Endodermal cell (in vitro differentiated cells): ENCODE data around the gene GIMAP5. TPM values are rescaled to one million over a fixed set of nuclear protein-coding genes. Genes with fewer than 3 reads are reported as not detected.

ENCODE experiments used
- DNase-seq: peaks from one replicate; pipeline ENCODE4 v3.0.0-alpha.2; 2017
- H3K27ac ChIP-seq: 2 replicates; pipeline ENCODE4 v1.5.1; 2013; ENCODE audit warnings: mild to moderate bottlenecking, low read depth, low read length, moderate library complexity
- H3K27me3 ChIP-seq: 2 replicates; pipeline ENCODE4 v1.6.1; 2013; ENCODE audit warnings: mild to moderate bottlenecking, low read length, moderate library complexity; ENCODE audit not compliant: insufficient read depth, control insufficient read depth, poor library complexity, severe bottlenecking
- H3K36me3 ChIP-seq: 2 replicates; pipeline ENCODE4 v1.7.0; 2013; ENCODE audit warnings: mild to moderate bottlenecking, low read length, moderate library complexity; ENCODE audit not compliant: control insufficient read depth, insufficient read depth
- H3K4me1 ChIP-seq: one replicate; pipeline ENCODE4 v1.7.0; 2013; ENCODE audit warnings: low read length; ENCODE audit not compliant: control insufficient read depth, insufficient read depth
- H3K4me3 ChIP-seq: 2 replicates; pipeline ENCODE4 v1.5.1; 2013; ENCODE audit warnings: mild to moderate bottlenecking, low read length, moderate library complexity
- H3K9ac ChIP-seq: 2 replicates; pipeline ENCODE4 v1.6.1; 2013; ENCODE audit warnings: mild to moderate bottlenecking, low read length, moderate library complexity; ENCODE audit not compliant: poor library complexity, severe bottlenecking; ENCODE audit errors: extremely low read depth
- H3K9me3 ChIP-seq: 2 replicates; pipeline ENCODE4 v1.6.1; 2013; ENCODE audit warnings: mild to moderate bottlenecking, low read length, moderate library complexity; ENCODE audit not compliant: control insufficient read depth
- H3K27ac Mint-ChIP-seq: 2 replicates; pipeline ENCODE4 v1.8.0; 2020; ENCODE audit warnings: mixed read lengths
- H3K27me3 Mint-ChIP-seq: 2 replicates; pipeline ENCODE4 v1.8.0; 2021; ENCODE audit warnings: mild to moderate bottlenecking, mixed read lengths; ENCODE audit not compliant: insufficient read depth
- H3K36me3 Mint-ChIP-seq: 2 replicates; pipeline ENCODE4 v1.8.0; 2020; ENCODE audit warnings: low read depth, mixed read lengths
- H3K4me1 Mint-ChIP-seq: 2 replicates; pipeline ENCODE4 v1.8.0; 2020; ENCODE audit warnings: mixed read lengths
- H3K4me3 Mint-ChIP-seq: 2 replicates; pipeline ENCODE4 v1.8.0; 2020; ENCODE audit warnings: mild to moderate bottlenecking, moderate library complexity, mixed read lengths
- H3K9me3 Mint-ChIP-seq: 2 replicates; pipeline ENCODE4 v1.8.0; 2020; ENCODE audit warnings: mild to moderate bottlenecking, mixed read lengths
- WGBS, 2 experiments: methylation state at CpG; one replicate each; pipeline versions ENCODE4 v1.1.5 to v1.1.7; 2013; ENCODE audit warnings: missing lambda C conversion rate in 2 of 2, mixed read lengths in 1 of 2; ENCODE audit not compliant: insufficient coverage in 1 of 2, insufficient read length in 1 of 2; 5-methylcytosine and 5-hydroxymethylcytosine counted together
- total RNA-seq, 2 donors: library from RNA; stranded (reverse); fragmentation: NEBNext Ultra II Directional in 1 of 2; extraction: Animal tissue kit (Norgen Biotek cat#: 25700) in 1 of 2; gene quantifications; 2 replicates in 1 of 2; 3 replicates in 1 of 2; pipeline ENCODE4 v1.2.1, GENCODE V29; 2021
- TF ChIP-seq, protein P1 (sequence below): fragments of 200-600 bp; sonication (generic); conservative IDR thresholded peaks from 2 replicates; pipeline ENCODE4 v1.5.0; 2021; ENCODE audit warnings: antibody characterized with exemption, mild to moderate bottlenecking

GIMAP5 gene
- total RNA-seq, 2 donors from 2014 or later, result not detected

DNA sequence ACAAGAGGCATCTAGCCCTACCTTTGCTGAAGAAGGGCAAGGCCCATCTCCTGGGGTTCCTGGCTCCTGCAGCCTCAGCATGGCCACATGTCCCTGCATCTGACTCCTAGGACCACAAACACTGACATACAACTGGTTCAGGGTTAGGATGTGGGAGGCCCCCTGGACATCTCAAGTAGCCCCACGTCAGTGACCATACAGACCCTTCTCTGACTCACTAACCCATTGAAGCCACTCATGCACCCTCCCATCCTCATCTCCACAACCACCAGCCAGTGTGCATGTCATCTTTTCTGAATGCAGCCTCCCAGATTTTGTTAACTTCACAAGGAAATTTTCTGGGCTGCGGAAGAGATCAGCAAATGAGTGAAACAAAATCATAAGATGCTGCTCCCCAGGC lies 44.7 kb downstream of the GIMAP5 start:
- no peaks in the 10 kb centered on the region for H3K9me3 ChIP-seq
- Mint-ChIP-seq H3K4me1 (no peaks in the 10 kb centered on the region), H3K4me3 (no peak overlapping the region), H3K9me3 (no peaks in the 10 kb centered on the region), H3K27me3 (peaks cover 40% of the 10 kb centered on the region), H3K27ac (no peak overlapping the region), H3K36me3 (no peaks in the 10 kb centered on the region)
- no peak overlapping the region for H3K4me3 ChIP-seq
- peaks cover 26% of the 10 kb centered on the region for H3K27me3 ChIP-seq
- no peak overlapping the region for H3K27ac ChIP-seq
- WGBS, 2 experiments, result 89 to 100% methylated on average over 1 to 2 of the region's 2 CpGs
- H3K36me3 ChIP-seq, result no peaks in the 10 kb centered on the region
- H3K4me1 ChIP-seq, result no peaks in the 10 kb centered on the region
- H3K9ac ChIP-seq, result no peak overlapping the region
- DNase-seq, result no peak
- TF ChIP-seq, protein P1, sequence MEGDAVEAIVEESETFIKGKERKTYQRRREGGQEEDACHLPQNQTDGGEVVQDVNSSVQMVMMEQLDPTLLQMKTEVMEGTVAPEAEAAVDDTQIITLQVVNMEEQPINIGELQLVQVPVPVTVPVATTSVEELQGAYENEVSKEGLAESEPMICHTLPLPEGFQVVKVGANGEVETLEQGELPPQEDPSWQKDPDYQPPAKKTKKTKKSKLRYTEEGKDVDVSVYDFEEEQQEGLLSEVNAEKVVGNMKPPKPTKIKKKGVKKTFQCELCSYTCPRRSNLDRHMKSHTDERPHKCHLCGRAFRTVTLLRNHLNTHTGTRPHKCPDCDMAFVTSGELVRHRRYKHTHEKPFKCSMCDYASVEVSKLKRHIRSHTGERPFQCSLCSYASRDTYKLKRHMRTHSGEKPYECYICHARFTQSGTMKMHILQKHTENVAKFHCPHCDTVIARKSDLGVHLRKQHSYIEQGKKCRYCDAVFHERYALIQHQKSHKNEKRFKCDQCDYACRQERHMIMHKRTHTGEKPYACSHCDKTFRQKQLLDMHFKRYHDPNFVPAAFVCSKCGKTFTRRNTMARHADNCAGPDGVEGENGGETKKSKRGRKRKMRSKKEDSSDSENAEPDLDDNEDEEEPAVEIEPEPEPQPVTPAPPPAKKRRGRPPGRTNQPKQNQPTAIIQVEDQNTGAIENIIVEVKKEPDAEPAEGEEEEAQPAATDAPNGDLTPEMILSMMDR, result no peak

DNA sequence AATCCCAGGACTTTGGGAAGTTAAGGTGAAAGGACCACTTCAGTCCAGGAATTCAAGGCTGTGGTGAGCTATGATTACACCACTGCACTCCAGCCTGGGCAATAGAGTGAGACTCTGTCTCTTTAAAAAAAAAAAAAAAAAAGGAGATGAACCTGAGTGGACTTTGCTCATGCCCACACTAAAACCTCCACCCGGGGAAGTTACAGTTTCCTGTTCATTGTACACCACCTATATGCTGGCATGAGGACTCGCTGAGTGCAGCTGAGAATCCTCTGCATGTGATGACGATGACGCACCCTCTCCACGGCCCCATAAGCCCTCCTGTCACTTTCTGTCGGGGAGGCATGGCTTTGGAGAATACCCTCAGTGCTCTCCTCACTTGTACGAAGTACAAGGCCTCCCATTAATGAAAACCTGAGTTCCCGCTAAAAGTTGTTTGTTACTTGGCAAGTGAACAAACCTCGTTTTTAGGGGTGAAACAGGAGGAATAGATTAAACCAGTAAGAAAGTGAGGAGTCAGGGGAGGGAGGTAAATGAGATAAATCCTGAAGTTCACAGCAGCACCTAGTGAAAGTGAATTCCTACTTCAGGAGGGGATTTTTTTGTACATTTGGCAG lies 47.0 kb downstream of the GIMAP5 start:
- H3K27me3 Mint-ChIP-seq, result peaks cover 41% of the 10 kb centered on the region

DNA sequence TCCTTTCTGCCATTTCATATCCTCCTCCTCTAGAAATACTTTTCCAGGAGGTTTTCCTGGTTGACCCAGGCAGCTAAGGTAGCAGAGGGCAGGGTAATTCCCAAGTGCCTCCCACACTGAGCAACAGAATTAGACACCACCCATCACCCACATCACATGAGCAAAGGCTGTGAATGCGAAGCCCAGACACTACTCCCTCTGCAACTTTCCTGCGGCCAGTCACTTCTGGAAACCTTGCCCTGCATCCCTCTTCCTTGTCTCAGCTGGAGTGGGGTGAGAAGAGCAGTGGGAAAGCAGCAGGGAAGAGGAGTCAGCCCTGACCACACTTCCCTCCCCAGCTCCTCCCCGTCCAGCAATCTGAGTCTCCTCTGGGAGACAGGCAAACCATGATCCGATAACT lies 47.7 kb downstream of the GIMAP5 start:
- no peak overlapping the region for H3K9ac ChIP-seq
- H3K4me1 Mint-ChIP-seq, result no peaks in the 10 kb centered on the region
- no peaks in the 10 kb centered on the region for H3K9me3 Mint-ChIP-seq
- peaks cover 20% of the 10 kb centered on the region for H3K27me3 ChIP-seq
- H3K9me3 ChIP-seq, result no peaks in the 10 kb centered on the region
- TF ChIP-seq, protein P1, result no peak
- H3K27ac ChIP-seq, result no peak overlapping the region
- no peaks in the 10 kb centered on the region for H3K4me1 ChIP-seq
- no peak overlapping the region for H3K4me3 ChIP-seq
- DNase-seq, result no peak
- H3K36me3 Mint-ChIP-seq, result no peaks in the 10 kb centered on the region
- WGBS, 2 experiments, result 56 to 80% methylated on average over 1 to 3 of the region's 4 CpGs
- no peak overlapping the region for H3K27ac Mint-ChIP-seq
- H3K27me3 Mint-ChIP-seq, result peaks cover 48% of the 10 kb centered on the region
- no peaks in the 10 kb centered on the region for H3K36me3 ChIP-seq
- H3K4me3 Mint-ChIP-seq, result no peak overlapping the region

More for the DNA sequence above, 47.0 kb downstream of the GIMAP5 start:
- WGBS, 2 experiments, result 85% methylated on average over 9 of the region's 9 CpGs
- H3K36me3 ChIP-seq, result no peaks in the 10 kb centered on the region
- no peaks in the 10 kb centered on the region for H3K9me3 ChIP-seq
- no peak for DNase-seq
- no peaks in the 10 kb centered on the region for H3K4me1 ChIP-seq
- Mint-ChIP-seq H3K4me3 (no peak overlapping the region), H3K27ac (no peak overlapping the region), H3K9me3 (no peaks in the 10 kb centered on the region), H3K4me1 (no peaks in the 10 kb centered on the region), H3K36me3 (no peaks in the 10 kb centered on the region)
- H3K9ac ChIP-seq, result no peak overlapping the region
- TF ChIP-seq, protein P1, result no peak
- no peak overlapping the region for H3K27ac ChIP-seq
- H3K4me3 ChIP-seq, result no peak overlapping the region
- H3K27me3 ChIP-seq, result peaks cover 20% of the 10 kb centered on the region
